Lower leg skin (tissue), 3 donors: ENCODE data around the gene IRAK1BP1.

Experiments used
- POLR2A ChIP-seq, 2 donors: fragments of 450-650 bp; IDR thresholded peaks; one replicate each; pipeline ENCODE4 v1.6.1; 2016 to 2017; ENCODE audit warnings: antibody characterized with exemption in 2 of 2, mild to moderate bottlenecking in 1 of 2, moderate library complexity in 1 of 2
- TF ChIP-seq, protein P1 (sequence below), 3 donors: fragments of 450-650 bp; IDR thresholded peaks; one replicate each; pipeline ENCODE4 v1.5.1; 2016; ENCODE audit warnings: antibody characterized with exemption in 3 of 3, mild to moderate bottlenecking in 3 of 3, moderate library complexity in 2 of 3

DNA sequence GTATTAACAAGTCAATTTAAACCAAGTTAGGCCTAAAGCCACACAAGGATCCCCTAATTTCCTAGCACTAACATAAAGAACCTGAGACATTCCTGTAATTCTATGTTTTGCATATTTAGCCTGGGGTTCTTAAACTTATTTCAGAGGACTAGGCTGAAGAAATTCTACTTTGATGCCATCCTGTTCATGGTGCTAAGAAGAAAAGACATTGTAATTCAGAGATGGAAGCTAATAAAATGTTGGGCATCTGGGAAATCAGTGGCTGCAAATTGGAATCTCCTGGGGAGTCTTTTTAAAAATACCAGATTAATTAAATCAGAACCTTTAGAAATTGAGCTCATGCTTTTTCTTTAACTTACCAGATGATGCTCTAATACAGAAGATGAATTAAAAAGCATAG lies 26.2 kb upstream of the IRAK1BP1 start:
- TF ChIP-seq, protein P1, sequence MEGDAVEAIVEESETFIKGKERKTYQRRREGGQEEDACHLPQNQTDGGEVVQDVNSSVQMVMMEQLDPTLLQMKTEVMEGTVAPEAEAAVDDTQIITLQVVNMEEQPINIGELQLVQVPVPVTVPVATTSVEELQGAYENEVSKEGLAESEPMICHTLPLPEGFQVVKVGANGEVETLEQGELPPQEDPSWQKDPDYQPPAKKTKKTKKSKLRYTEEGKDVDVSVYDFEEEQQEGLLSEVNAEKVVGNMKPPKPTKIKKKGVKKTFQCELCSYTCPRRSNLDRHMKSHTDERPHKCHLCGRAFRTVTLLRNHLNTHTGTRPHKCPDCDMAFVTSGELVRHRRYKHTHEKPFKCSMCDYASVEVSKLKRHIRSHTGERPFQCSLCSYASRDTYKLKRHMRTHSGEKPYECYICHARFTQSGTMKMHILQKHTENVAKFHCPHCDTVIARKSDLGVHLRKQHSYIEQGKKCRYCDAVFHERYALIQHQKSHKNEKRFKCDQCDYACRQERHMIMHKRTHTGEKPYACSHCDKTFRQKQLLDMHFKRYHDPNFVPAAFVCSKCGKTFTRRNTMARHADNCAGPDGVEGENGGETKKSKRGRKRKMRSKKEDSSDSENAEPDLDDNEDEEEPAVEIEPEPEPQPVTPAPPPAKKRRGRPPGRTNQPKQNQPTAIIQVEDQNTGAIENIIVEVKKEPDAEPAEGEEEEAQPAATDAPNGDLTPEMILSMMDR (IDR thresholded peaks at IDR 0.05) = no peak
- TF ChIP-seq POLR2A (IDR thresholded peaks at IDR 0.05) = no peak
